ENCODE measurements around the gene SUSD5.
A peak's percentile ranks its signal among the peaks of the same experiment; 100 is the strongest.
"Not testable (repeated sequence)": the region's sequence is repeated elsewhere in the genome, so short reads cannot be mapped to it uniquely, and the experiment has no call there.

Gene SUSD5

DNA sequence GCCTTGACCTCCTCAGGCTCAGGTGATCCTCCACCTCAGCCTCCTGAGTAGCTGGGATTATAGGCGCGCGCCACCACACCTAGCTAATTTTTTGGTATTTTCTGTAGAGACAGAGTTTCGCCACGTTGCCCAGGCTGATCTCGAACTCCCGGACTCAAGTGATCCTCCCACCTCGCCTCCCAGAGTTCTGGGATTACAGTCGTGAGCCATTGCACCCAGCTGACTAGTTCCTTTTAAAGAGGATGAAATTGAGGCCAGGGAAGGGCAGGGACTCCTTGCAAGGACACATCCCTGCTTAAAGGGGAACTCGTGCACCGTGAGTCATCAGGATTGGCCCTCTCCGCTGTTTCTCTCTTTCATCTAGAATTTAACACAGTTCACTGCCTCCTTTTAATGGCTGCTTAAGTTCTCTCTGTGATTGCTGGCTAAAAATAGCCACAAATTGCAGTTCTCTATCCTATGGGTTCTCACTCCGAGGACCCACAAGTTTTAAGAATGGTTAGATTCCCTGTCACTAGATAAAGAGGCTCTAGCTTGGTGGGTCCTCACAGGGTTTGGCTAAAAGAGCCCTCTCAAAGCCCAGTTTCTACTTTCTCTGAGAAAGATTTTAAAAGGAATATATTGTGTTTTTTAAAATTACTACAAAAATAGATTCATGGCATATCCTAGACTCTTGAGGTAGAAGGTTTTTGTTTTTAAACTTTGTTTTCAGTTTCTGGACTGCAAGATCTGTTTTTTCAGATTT lies 103.4 kb downstream of the SUSD5 start:
- peak in 39 of 51 donors; percentile 12 to 81 (median 46) for DNase-seq

- no peak for DNase-seq
Measured at GRCh38 chr3:33114622-33115023, 104.0 kb downstream of the SUSD5 start.

- peak; percentile 54 to 95 (median 86) for DNase-seq
Measured at GRCh38 chr3:33113772-33114621, 104.6 kb downstream of the SUSD5 start, which contains the start of gene CRTAP. CRTAP (plus strand) TSS chr3:33114014; CDS start chr3:33114078, 64 bp downstream.

GRCh38 chr3:33111581-33111980 lies 107.0 kb downstream of the SUSD5 start:
- DNase-seq: no peak

DNA sequence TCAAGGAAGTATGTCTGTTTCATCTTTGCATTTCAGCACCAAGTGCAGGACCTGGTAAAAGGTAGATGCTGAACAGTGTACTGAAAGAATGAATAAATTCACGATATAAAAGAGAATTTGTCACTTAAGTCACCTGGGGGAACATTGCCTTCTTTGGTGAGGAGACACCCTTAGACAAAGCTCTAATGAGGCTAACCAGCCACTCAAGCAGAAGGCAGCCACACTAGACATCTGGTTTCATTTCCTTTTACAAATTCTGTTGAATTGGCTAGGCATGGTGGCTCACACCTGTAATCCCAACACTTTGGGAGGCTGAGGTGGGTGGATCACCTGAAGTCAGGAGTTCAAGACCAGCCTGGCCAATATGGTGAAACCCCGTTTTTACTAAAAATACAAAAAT lies 111.8 kb downstream of the SUSD5 start:
- DNase-seq: not testable (repeated sequence)

DNA sequence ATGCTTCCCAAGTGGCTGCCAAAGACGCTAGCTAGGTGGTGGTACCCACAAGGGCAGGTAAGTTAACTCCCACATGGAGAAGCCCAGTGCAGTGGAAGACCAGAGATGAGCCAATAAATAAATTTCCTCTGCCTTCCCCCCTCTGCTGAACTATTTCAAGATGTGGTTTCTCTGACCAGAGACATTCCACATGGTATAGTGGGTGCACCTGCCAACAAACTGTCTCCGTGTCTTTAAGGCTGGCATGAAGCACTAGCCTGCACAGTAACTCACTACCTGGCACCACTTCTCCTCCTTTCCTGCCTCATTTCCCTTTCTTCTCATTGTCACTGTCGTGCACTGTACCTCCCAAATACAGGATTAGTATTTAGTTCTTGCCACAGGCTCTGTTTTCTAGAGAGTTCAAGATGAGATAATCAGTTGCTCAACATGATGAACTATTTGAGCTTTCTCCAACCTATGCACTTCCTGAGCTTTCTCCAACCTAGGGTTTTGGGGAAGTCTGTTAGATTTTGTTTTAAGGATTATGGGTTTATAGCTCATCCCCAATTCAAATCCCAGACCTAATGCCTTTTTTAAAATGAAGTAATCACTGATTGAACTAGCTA lies 113.2 kb downstream of the SUSD5 start:
- DNase-seq: no peak

GRCh38 chr3:33104803-33105202 lies 113.8 kb downstream of the SUSD5 start:
- no peak for DNase-seq

DNA sequence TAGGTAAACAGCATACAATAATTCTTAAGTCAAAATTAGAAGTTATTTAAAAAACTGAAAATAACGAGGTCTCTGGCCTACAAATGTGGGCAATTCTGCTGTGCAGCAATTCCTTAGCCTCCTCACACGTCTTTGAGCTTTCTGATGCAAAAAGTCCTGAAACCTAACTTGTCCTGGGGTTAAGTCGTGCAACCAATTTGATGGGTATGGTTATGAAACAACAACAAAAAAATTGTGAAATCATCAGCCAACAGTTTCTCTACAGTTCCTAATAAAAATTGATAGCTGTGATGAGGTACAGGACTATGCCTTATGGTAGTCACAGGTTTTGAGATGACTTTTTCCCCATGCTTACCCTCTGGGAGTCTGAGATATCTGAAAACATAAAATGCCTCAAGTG lies 115.1 kb downstream of the SUSD5 start:
- no peak for DNase-seq

DNA sequence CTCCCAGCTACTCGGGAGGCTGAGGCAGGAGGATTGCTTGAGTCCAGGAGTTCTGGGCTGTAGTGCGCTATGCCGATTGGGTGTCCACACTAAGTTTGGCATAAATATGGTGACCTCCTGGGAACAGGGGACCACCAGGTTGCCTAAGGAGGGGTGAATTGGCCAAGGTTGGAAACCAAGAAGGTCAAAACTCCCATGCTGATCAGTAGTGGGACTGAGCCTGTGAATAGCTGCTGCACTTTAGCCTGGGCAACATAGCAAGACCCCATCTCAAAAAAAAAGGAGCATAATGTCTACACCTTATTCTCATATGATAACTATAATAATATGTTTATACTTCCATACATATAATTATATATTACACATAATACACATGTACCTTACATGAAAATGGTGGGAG lies 115.6 kb downstream of the SUSD5 start:
- DNase-seq: no peak

DNA sequence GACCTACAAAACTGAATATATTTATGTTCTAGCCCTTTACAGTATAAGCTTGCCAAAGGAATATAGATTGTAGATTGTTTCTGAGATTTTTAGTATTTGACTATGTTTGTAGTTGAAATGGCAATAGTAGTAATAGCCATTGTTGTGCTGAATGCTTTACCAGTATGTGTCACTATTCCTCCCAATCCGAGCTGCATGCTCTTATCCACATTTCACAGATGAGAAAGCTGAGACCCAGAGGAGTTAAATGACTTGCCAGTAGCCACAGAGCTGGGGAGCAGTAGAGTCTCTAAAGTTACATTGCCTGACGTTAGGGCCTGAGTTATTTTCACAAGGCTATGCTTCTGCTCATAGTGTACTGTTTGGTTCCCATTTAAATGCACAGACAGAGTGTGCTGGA lies 118.4 kb downstream of the SUSD5 start:
- no peak for DNase-seq
